NB4 (cell line): Measurements from ENCODE around the gene HSPG2.

Experiments
- CTCF ChIP-seq: IDR thresholded peaks from one replicate; pipeline ENCODE4 v1.5.1; 2012; ENCODE audit warnings: low read depth, low read length
- MAX ChIP-seq: IDR thresholded peaks from 2 replicates; pipeline ENCODE4 v1.6.1; 2011; ENCODE audit warnings: low read depth, low read length
- MYC ChIP-seq: IDR thresholded peaks from 2 replicates; pipeline ENCODE4 v1.6.1; 2011; ENCODE audit warnings: low read depth, low read length
- POLR2A ChIP-seq: IDR thresholded peaks from 2 replicates; pipeline ENCODE4 v1.6.1; 2011; ENCODE audit warnings: mild to moderate bottlenecking; ENCODE audit not compliant: insufficient read length; ENCODE audit errors: extremely low read depth

DNA sequence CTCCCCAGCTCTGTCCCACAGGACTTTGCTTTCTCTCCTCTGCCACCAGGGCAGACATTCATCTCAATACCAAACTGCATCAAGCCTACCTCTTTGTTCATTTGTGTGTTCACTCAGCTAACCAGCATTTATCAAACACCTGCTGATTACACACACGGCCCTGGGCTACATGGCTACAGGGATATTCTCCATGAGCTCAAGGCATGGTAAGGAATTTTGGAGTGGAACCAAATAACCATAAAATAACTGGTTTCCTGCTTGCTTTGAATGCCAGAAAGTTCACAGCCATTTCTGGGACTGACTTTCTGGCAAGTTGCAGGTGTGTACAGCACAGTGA lies 70.4 kb downstream of the HSPG2 start:
- TF ChIP-seq CTCF, result no peak
- no peak for TF ChIP-seq POLR2A
- no peak for TF ChIP-seq MAX
- no peak for TF ChIP-seq MYC
